SK-N-SH (cell line): ENCODE measurements around the gene C2CD3.

ENCODE experiments used
- ELF1 ChIP-seq: IDR thresholded peaks from 2 replicates; pipeline ENCODE4 v1.4.0; 2012
- POLR2AphosphoS5 ChIP-seq: IDR thresholded peaks from 2 replicates; pipeline ENCODE4 v1.6.1; 2012; ENCODE audit warnings: low read depth, low read length
- RXRA ChIP-seq: IDR thresholded peaks from 2 replicates; pipeline ENCODE4 v1.4.0; 2012; ENCODE audit warnings: low read depth, mild to moderate bottlenecking, borderline replicate concordance
- SIN3A ChIP-seq: IDR thresholded peaks from 2 replicates; pipeline ENCODE4 v1.6.1; 2012; ENCODE audit warnings: low read depth, mild to moderate bottlenecking, low read length, moderate library complexity, borderline replicate concordance
- TF ChIP-seq, protein P1 (sequence below): fragments of 200-600 bp; sonication (generic); IDR thresholded peaks from 2 replicates; pipeline ENCODE4 v1.6.1; 2017; ENCODE audit warnings: antibody characterized with exemption, mild to moderate bottlenecking, moderate library complexity
- TF ChIP-seq, protein P2 (sequence below): IDR thresholded peaks from 2 replicates; pipeline ENCODE4 v1.4.0; 2012; ENCODE audit warnings: low read depth, borderline replicate concordance

- no peak for TF ChIP-seq ELF1
- TF ChIP-seq, protein P1, sequence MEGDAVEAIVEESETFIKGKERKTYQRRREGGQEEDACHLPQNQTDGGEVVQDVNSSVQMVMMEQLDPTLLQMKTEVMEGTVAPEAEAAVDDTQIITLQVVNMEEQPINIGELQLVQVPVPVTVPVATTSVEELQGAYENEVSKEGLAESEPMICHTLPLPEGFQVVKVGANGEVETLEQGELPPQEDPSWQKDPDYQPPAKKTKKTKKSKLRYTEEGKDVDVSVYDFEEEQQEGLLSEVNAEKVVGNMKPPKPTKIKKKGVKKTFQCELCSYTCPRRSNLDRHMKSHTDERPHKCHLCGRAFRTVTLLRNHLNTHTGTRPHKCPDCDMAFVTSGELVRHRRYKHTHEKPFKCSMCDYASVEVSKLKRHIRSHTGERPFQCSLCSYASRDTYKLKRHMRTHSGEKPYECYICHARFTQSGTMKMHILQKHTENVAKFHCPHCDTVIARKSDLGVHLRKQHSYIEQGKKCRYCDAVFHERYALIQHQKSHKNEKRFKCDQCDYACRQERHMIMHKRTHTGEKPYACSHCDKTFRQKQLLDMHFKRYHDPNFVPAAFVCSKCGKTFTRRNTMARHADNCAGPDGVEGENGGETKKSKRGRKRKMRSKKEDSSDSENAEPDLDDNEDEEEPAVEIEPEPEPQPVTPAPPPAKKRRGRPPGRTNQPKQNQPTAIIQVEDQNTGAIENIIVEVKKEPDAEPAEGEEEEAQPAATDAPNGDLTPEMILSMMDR = no peak
- no peak for TF ChIP-seq SIN3A
- TF ChIP-seq POLR2AphosphoS5 = no peak
- TF ChIP-seq RXRA = no peak
- TF ChIP-seq, protein P2, sequence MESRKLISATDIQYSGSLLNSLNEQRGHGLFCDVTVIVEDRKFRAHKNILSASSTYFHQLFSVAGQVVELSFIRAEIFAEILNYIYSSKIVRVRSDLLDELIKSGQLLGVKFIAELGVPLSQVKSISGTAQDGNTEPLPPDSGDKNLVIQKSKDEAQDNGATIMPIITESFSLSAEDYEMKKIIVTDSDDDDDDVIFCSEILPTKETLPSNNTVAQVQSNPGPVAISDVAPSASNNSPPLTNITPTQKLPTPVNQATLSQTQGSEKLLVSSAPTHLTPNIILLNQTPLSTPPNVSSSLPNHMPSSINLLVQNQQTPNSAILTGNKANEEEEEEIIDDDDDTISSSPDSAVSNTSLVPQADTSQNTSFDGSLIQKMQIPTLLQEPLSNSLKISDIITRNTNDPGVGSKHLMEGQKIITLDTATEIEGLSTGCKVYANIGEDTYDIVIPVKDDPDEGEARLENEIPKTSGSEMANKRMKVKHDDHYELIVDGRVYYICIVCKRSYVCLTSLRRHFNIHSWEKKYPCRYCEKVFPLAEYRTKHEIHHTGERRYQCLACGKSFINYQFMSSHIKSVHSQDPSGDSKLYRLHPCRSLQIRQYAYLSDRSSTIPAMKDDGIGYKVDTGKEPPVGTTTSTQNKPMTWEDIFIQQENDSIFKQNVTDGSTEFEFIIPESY = no peak
These were observed 17.6 kb downstream of the C2CD3 start for GRCh38 chr11:74153224-74153623.
